ENCODE measurements around the gene VENTX.
"Not testable (repeated sequence)": the region's sequence is repeated elsewhere in the genome, so short reads cannot be mapped to it uniquely, and the experiment has no call there.

Gene VENTX

DNA sequence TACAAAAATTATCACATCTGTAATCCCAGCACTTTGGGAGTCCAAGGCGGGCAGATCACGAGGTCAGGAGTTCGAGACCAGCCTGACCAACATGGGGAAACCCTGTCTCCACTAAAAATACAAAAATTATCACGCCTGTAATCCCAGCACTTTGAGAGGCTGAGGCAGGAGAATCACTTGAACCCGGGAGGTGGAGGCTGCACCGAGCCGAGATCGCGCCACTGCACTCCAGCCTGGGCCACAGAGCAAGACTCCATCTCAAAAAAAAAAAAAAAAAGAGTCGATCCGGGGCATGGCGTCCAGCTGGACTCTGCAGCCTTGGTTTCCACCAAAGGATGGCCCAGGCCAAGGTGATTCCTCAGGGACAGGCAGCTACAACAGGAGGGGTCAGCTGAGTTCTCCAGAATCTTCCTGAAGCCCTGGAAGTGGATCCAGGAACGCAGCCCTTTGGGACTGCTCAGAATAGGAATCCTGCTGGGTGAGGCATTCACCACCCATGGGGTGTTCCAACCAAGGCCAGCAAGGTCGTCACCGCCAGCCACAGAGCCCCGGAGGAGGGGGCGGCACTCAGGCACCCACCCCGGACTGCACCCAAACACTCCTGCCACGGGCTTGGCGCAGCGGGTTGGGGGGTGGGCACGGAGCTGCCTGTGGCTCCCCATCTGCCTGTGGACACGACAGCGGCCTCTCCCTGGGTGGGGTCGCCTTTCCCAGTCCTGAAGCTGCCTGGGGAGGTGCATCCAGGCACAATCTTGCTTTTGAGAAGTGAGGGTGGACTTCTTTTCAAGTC lies 19.7 kb upstream of the VENTX start:
- DNase-seq, result no peak

DNA sequence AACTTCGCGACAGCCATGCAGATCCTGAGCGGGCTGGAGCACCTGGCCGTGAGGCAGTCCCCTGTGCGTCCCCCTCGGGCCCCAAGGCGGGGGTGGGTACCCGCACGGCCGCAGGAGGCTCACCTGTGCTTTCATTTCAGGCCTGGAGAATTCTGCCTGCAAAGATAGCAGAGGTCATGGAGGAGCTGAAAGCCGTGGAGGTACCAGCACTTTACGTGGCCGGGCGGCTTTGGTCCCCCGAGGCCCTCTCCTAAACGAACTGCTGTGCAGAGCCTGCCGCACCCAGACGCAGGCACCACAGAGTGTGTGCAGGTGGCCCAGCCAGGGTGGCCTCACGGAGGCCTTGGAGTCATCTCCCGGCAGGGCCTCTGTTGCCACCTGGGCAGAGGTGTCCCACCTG lies 18.8 kb upstream of the VENTX start:
- no peak for DNase-seq

- no peak for DNase-seq
Measured at GRCh38 chr10:133219782-133220181, 17.9 kb upstream of the VENTX start.

DNA sequence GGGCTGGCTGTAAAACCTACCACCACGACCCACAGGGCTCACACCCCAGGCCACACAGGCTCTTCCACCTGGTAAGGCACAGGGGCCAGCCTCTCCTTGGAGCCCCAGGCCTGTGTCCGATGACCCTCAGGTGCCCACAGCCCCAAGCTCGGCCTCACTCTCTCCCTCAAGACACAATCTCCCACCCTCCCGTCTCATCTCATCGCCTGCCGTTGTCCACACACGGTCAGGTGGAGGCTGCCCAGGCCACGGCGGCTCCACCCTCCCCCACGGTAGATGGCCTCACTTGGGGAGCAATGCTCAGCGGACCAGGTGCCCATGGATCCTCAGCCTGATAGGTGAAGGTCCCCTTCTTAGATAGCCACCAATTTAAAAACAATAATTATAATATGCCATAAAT lies 16.3 kb upstream of the VENTX start:
- no peak for DNase-seq

DNA sequence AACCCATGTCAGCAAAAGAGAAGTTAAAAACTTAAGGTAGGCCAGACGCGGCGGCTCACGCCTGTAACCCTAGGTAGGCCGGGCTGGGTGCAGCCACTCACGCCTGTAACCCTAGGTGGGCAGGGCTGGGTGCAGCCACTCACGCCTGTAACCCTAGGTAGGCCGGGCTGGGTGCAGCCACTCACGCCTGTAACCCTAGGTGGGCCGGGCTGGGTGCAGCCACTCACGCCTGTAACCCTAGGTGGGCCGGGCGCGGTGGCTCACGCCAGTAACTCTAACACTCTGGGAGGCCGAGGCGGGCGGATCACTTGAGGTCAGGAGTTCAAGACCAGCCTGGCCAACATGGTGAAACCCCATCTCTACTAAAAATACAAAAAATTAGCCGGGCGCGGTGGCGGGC lies 15.9 kb upstream of the VENTX start:
- not testable (repeated sequence) for DNase-seq

DNA sequence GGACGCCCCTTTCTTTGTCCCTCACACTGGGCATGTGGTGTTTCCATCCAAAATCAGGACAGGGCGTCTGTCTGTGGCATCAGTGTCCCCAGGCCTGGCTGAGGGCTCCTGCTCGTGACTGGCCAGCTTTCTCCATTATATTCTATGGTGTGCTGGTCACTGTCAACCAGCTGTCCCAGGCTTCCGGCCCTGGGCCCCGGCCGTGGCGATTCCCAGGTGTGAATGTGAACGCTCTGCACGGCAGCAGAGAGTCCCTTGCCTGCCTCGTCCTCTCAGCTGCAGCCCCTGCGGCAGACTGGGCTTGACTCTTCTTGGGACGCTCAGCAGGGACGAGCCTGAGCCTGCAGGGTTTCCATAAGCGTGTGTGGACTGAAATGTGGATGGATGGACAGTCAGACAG lies 13.6 kb upstream of the VENTX start:
- DNase-seq, result no peak

DNA sequence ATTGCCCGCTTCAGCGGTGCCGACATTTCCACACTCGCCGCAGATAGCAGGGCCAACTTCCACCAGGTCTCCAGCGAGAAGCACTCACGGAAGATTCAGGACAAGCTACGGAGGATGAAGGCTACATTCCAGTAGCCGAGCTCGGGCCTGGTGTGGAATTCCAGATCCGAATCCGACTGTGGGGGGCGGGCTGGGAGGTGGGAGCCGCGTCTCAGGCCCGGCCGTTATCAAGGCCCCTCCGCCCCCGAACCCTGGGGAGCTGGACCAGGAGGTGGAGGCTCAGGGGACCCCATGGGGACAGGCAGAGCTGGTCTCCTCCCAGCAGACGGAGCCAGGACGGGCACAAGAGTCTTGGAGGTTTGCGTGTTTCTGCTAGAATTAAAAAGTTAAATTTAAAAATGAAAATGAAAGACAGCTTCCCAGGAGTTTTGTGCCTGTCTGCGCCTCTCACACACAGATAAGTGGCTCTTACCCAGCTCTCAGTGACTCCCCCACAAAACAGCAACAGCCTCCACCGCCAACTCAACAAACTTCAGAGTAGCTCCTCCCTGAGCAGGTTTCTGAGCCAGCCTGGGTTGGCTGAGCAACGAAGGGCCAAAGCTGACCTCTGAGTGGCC lies 12.8 kb upstream of the VENTX start:
- no peak for DNase-seq

DNA sequence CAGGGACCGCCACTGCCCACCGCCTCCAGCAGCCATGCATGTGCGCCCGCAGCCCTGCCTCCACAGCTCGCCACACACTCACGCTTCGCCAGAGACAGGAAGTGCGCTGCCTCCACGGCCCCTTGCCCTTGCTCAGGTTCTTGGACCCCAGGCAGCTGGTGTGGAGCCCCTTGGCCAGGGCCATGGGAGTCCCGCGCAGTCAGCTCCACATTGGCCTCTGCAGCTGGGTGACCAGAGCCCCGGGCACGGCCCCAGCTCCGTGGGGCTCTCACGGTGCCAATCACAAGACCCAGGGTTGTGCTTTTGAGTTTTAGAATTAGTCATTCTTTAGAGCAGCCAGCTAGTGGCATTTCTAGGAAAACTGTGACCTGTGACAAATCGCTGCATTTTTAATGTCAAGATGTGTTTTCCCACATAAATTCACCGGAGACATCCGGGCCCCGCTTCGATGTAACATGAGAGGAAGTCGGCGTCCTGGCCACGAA lies 11.9 kb upstream of the VENTX start:
- no peak for DNase-seq

- no peak for DNase-seq
Measured at GRCh38 chr10:133226251-133226808, 11.3 kb upstream of the VENTX start.

DNA sequence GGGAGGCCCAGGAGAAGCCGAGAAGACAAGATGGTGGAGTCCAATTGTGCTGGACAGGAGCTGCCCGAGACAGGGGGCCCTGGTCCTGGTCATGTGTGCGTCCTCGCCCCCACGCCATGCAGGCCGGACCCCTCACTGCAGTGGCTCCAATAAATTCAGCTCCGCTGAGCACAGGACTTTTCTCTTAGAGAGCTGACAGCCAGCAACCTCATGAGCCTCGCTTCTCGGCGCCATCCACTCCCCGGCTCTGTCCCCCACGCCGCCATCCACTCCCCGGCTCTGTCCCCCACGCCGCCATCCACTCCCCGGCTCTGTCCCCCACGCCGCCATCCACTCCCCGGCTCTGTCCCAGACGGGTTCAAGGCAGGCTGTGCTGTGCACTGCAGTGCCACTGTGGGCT lies 10.4 kb upstream of the VENTX start:
- no peak for DNase-seq

DNA sequence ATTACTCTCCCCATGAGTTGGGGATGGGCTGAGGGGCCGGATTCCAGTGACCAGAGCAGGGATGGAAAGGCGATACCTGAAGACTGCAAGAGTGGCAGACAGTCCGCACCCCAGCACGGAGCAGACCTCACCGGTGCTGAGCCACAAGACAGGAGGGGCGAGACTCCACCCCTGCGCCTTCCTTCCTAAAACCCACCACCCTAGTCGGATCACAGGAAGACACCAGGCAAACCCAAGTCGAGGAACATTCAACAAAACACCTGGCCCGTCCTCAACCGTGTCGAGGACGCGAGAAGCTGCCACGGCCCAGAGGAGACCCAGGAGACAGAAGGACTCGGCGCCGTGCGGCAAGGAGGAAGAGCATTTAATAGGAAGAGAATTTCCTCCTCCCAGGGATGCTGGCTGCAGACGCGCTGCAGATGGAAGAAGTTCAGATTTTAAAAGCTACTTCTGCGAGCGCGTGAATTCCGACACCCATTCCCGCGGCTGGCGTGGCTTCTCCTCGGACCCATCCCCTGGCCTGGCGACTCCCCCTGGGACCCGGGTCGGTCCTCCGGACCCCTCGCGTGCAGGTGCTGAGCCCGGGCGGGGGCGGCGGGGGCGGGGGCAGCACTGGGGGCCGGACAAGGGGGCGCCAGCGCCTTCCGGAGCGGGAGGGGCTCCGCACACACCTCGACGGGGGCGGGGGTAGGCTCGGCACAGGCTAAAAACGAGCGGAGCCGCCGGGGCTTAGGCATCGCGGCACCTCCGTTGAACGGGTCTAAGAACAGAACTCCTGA lies 8.2 kb upstream of the VENTX start:
- no peak for DNase-seq

DNA sequence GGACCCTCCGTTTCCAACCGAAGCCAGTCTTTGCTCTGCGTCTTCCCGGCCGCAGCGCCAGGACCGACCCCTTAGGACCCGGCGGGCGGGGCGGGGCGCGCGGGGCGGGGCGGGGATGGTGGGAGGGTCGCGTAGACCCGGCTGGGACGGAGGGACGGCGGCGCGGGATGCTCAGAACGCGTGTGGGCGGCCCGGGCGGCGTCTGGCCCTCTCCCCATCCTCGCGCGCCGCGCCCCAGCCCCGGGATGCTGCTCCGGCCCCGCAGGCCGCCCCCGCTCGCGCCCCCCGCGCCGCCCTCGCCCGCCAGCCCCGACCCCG lies 7.7 kb upstream of the VENTX start, which contains the start of gene UTF1:
UTF1 (plus strand) TSS at position 174 of the 318 bp plus-strand sequence; CDS start at position 246, 72 bp downstream.
- no peak for DNase-seq

- peak; percentile 48 for DNase-seq
Measured at GRCh38 chr10:133230387-133231195, 7.1 kb upstream of the VENTX start.

DNA sequence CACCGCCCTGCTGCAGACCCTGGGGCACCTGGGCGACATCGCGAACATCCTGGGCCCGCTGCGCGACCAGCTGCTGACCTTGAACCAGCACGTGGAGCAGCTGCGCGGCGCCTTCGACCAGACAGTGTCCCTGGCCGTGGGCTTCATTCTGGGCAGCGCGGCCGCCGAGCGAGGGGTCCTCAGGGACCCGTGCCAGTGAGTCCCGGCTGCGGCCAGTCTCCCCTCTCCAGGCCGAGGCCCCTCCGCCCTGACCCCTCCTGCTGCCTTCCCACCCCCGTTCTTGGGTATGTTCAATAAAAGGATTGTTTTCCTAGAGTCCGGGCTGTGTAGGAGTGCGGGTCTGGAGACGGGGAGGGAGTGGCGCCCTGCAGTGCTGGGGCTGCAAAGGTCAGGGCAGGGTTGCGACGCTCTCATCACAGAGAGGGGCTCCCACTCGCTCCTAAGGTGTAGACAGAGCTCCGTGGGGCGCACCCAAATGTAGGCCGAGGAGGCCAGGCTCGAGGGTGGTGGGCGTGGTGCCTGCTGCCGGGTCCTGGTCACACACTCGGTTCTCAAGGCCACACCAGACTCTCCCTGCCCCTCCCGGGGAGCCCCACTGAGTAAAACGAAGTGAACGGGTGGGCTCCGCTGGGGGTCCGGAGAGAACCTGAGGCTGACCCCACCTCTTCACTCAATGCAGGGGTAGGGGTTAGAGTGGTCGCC lies 6.3 kb upstream of the VENTX start:
- no peak for DNase-seq

DNA sequence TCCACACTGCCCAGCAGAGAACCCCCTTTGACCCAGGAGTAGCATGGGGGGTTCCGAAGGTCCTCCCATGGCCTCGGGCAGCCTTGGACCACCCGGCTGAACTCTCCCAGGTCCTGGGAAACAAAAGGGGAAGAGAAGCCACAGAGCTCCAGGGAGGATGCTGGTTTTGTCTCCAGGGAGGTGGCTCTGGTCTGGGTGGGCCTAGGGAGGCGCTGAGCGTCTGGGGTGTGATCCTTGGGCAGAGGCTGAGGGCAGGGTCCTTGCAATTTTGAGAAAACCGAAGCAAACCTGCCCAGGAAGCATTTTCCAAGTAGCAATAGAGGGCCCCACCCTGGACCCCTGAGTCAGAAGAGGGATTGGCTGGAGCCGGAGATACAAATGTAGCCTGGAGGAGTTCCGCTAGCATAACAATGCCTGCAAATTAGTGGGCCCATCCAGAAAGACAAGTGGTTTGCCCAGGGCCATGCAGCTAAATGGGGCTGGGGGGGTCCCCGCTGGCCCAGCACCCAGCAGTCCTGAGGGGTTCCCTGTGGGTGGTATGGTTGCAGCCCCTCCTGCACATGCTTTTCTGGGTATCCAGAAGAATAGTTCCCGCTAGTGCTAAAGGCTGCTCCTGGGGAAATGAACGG lies 5.6 kb upstream of the VENTX start:
- no peak for DNase-seq

GRCh38 chr10:133234796-133235195 lies 2.9 kb upstream of the VENTX start:
- not testable (repeated sequence) for DNase-seq

- DNase-seq, result no peak
Measured at GRCh38 chr10:133235265-133235855, 2.3 kb upstream of the VENTX start.

DNA sequence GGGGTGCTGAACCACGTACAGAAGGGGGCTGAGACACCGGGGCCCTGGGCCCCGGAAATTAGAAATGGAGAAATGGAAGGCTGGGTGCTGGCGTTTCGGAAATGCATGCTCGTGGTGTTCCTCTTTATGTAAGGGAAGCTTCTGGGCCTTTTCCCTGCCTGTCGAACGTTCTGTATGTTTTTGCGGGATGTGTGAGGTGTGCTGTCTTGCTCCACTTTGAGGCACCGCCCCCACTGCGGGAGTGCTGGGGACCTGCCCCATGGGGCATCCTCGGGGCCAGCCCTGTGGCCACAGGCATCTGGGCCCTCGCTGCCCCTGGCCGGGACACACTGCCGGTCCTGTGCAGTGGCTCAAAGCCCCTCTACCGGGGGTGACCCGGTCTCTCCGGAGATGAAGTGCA lies 1.7 kb upstream of the VENTX start:
- peak; percentile 43 for DNase-seq

GRCh38 chr10:133236401-133237240 lies 1.0 kb upstream of the VENTX start:
- DNase-seq, result no peak

GRCh38 chr10:133237241-133237587 lies 441 bp upstream of the VENTX start:
- DNase-seq, result no peak

All from suppressor macrophage treated with lipopolysaccharide for 4 hours (primary cell).